GM19395 (cell line): ENCODE measurements around the gene LRPAP1.

Experiments
- ATAC-seq: cut with Tn5 transposase; IDR thresholded peaks from one replicate; pipeline ENCODE4 v1.9.1; 2021; ENCODE audit warnings: mild to moderate bottlenecking, moderate library complexity; ENCODE audit not compliant: unreplicated experiment

The LRPAP1 gene

DNA sequence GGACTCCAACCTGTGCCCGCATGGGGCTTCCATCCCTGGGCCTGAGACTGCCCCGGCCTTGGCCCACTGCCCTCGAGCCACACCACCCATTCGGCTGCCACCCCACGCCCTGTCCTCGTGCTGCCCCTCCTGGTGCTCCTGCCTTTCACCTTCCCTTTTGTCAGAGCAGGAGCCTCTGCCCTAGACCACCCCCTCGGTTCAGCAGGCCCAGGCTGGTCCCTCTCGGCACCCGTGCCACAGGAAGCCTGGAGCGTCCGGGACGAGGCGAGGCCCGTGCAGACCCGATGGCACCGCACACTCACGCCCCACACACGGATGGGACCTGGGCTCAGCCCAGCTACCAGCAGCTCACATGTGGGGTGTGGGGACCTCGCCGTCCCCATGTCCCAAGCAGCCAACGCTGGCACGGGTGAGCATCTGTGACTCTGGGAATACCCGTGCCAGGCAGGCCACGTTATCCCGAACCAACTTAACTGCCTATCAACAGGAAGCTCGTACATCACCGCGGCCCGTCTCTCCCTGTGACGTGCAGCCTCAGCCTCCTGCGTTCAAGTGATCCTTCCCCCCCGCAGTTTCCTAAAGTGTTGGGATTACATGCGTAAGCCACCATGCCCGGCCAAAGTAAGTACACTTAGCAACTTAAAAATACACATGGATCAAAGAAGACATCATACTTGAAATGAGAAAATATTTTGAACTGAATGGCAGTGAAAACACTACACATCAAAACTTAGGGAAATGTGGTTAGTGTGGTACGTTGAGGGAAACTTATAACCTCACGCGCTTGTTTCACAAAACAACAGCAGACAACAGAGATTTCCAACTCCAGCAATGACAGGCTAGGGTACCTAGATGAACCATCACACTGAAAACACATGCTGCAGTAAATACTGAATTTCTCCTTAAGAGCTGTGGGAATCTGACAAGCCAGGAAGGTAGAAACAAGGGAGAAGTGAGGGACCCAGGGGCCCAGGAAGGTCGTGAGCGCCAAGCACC, 29.0 kb downstream of the LRPAP1 start:
- ATAC-seq: no peak

DNA sequence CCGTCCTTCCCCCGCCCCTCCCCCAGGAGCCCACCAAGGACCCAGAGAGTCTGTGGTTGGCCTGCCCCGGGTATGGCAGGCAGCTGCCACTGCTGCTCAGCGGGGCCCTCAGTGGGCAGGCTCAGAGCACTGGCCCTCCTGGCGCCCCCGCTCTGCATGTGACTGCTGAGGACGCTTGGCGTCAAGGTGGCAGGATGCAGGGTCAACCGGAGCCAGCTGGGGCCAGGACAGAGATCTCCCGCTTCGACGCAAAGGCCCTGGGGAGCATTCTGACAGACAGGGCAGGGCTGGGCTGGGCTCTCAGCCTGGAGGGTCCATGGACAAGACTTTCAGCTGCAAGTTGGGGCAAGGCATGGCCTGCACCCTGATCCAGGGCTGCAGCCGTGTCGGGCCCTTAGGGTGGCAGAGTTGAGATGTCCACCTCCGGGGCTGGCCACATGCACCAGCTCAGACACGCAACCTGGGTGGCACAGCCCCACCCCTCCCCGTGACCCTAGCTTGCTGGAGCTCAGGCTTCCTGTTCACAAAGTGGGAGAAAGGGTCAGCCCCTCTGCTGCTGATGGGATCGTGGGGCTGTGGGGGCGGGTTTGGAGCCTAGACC, 30.3 kb downstream of the LRPAP1 start:
- ATAC-seq: no peak

DNA sequence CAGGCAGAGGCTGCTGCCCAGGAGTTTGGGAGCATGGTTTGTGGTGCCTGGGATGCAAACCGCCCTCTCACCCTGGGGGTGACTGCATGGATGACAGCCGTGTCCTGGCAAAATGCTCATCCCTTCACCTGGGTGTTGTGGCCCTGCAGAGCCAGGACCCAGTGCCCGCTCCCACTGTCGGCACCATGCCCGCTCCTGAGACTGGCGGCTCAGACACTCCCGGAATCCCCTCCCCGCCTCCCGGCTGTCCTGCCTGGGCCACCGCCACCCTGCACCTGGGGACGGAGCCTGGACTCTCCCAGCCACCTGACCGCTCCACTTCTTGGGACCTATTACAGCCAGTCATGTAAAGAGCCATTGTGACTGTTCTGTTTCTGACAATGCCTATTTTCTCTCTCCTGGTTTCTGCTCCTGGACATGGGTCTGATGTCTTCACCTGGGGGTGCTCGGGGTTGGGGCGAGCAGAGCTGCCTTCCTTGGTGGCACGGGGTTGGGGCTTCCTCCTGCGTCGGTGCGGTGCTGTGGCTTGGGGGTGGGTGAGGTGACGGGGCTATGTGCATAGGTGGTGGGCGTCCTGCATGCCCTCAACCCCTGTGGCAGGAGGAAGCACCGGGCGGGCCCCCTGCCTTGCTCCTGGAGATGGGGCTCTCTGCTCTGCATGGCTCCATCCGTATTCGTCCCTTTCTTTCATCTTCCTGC, 30.9 kb downstream of the LRPAP1 start:
- ATAC-seq: no peak

DNA sequence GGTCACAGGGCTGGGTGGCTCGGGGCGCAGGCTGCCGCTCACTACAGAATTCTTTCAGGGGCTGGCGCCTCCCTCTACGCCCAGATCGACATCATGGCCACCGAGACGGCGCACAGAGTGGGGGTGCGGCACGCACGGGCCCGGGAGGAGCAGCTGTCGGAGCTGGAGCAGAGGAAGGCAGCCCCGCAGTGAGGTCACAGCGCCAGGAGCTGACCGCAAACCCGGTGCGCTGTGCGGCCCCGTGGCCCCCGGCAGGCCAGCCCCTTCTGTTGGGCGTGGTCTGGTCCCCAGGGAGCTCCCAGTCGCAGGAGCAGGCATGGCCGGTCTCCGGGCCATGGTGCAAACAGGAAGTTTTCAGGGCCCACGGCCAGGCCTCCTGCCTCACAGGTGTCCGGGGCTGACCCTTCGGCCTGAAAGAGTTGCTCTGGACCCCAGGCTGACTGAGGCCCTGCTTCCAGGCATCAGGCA, 31.6 kb downstream of the LRPAP1 start:
- no peak for ATAC-seq

DNA sequence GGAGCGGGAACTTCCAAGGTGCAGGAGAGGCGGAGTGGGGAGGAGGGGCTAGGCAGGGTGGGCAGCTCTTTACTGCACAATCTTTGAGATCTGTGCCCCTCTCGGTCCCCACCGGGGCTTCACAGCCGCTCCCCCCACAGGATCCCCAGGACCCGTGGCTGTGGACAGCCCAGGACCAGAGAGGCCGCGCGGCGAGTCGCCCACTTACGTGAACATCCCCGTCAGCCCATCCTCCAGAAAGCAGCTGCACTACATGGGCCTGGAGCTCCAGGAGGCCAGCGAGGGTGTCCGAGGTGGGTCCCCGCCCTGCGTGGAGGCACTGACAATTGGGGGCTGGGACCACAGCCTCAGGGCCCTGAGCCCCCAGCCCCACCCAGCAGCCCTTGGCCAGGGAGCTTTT, 32.1 kb downstream of the LRPAP1 start:
- ATAC-seq: no peak

DNA sequence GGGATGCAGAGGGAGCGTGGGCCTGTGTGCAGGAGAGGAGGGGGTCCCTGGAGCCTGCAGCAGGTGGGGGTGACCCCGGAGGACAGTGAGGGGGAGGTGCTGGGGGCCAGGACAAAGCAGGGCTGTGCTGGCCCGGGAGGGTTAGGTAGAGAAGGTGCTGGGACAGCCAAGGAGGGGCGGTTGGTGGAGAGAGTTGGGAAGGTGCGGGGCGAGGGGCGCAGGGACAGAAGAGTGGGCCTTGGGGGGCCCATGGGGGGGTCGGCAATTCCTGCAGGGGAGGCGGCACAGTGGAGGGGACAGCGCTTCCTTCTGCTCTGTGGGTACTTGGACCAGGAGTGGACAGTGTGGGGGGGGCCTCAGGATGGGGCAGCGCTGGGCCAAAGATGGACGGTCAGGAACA, 32.5 kb downstream of the LRPAP1 start:
- no peak for ATAC-seq

DNA sequence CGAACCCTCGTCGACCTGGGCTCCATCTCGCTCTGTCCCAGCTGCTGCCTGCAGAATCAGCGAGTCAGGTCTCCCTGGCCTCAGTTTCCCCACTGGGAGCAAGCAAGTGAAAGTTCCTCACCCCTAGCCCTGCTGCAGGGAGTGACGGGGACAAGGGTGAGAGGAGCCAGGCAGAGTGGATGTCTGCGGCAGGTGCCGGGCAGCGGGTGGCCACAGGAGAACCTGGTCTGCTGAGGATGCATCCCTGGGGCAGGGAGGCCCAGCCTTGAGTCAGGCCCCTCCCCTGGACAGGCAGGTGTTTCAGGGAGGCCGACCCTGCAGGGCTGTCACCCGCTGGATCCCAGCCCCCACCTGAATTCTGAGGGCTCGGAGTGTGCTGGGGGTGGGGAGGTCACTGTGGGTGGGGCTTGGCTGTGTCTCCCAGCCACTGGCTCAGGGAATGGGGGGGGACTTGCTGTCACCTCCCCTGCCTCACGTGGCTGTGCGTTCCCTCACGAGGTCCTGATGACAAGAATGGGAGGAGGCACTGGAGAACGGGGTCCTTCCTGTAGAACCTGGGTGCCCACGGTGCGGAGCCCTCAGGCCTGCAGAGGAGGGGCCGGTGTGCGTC, 33.2 kb downstream of the LRPAP1 start:
- no peak for ATAC-seq

DNA sequence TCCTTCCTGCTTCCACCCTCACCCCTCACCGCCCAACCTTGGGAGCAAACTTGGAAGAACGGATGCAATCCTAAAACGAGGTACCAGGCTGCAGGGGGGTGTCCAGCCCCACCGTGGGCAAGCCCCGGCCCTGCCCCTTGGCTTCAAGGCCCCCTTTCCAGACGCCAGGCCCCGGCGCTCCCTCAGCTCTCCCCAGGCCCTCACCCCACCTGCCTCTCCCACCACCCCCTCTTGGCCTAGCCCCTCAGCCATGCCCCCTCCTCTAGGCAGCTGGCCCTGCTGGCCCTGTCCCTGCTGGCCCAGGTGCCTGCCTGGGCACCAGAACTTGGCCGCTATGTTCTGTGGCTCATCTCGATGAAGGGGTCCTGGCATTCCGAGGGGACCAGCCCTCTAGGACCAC, 33.8 kb downstream of the LRPAP1 start:
- no peak for ATAC-seq

DNA sequence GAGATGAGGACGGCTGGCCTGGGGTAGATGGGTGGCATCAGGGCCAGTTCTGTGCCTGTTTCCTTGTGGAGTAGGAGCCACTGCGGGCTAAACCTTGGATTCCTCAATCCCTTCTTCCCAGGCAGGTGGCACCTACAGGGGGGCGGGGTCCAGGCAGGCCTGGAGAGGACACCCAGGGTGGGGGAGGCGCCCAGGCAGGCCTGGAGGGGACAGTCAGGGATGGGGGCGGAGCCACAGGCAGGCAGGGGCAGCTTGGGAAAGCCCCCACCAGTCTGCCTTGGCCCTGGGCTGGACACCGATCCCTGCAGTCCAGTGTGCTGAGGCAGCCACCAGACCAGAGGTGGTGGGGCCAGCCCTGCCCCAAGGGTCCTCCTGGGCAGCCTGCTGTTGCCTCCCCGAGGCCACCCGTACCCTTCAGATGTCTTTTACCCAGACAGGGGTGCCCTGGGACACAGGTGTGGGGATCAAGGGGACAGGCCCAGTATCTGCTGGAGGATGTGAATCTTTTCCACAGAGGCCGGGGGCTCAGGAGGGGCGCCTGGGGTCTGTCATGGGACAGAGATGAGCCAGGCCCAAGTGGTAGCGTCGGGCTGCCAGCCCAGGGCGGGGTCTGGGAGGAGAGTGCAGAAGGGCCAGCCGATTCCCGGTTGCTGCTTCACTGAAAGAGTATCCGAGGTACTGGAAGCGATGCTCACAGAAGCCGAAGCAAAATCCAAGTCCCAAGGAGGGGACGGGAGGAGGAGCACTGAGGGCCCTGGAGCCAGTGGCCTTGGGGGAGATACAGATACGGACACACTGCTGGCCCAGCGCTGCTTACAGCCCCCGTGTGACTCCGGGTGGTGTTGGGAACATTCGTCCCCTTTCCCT, 34.5 kb downstream of the LRPAP1 start:
- ATAC-seq: no peak

DNA sequence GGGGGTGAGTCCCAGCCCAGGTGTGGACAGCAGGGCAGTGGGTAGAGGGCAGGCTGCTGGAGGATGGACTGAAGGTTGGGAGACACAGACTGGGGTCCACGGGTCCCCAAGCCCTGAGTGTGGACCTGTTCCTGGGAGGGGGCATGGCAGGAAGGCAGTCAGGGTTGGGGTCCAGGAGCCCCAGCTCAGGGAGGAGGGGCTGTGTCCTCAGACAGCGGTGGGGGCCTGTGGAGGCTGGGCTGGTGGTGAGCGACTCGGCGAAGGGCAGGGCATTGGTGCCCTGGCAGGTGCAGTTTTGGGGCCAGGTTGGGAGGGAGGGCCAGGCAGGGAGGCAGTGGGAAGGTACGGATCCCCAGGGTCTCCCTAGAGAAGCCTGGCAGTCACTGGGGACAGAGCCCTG, 35.1 kb downstream of the LRPAP1 start:
- ATAC-seq: no peak

DNA sequence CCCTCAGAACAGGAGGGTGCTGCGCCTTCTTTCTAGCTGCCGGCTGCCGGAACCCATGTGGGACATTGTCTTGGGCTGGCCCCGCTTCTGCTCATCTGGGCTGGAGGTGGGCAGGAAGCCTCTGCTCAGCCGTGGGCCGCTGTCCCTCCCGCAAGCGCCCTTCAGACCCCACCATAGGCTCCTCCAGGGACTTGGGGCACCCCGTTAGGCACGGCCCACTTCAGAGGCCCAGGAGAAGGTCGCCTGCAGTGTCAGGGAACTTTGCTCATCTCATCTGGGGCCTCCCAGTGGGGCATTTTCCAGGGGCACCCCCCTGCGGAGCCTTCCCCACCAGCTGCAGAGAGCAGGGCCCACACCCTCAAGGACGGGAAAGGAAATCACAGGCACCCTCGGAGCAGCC, 36.2 kb downstream of the LRPAP1 start:
- ATAC-seq: no peak

DNA sequence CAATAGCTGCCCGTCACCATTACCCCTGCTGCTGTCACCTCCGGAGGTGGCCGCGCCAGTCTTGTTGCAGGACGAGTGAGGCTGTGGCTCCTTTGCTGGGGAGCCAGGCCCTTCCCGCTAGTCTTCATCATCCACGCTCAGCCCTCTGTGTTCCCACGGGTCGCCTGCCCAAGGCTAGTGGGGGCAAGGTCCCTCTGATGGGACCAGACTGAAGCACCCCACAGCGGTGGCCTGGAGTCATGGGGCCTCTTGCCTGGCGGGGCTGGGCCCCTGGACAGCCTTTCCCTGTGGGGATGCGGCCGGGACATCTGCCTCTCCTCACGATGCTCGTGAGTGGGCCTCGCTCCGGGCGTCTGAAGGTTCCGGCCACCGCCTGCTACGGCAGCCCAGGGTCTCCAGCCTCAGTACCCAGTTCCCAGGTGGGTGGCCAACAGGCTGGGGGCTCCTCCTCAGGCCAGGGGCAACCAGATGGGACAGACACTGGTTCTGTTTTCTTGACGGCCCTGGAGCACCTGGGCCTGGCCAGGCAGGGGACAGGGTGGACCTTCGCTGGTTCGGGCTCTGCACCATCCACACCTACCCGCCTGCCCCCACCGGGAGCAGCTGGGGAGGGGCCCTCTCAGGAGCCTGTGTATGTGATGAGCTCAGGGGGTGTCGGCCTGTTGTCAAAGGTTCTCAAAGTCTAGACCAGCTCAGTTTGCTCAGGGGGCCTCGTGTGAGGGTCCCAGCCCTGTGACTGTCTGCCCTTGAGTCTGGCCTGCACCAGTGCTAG, 36.8 kb downstream of the LRPAP1 start:
- ATAC-seq: no peak

DNA sequence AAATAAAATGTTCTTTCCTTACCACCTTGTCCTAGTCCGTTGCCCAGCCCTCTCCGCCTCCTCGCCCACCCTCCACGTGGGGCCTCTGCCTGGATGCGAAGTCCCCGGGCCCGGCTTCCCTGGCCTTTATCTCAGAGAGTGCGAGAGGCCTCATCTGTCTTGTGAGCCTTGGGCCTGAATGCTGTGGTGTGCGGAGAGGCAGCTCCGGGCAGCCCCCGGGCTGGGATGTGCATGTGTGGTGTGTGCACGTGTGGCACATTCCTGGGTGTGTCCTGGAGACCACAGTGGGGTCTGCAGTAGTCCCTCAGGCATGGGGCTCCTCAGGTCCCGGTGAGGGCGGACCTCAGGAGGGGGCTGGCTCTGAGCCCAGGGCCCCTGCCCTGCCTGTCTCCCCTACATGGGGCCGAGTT, 37.8 kb downstream of the LRPAP1 start:
- ATAC-seq: no peak

DNA sequence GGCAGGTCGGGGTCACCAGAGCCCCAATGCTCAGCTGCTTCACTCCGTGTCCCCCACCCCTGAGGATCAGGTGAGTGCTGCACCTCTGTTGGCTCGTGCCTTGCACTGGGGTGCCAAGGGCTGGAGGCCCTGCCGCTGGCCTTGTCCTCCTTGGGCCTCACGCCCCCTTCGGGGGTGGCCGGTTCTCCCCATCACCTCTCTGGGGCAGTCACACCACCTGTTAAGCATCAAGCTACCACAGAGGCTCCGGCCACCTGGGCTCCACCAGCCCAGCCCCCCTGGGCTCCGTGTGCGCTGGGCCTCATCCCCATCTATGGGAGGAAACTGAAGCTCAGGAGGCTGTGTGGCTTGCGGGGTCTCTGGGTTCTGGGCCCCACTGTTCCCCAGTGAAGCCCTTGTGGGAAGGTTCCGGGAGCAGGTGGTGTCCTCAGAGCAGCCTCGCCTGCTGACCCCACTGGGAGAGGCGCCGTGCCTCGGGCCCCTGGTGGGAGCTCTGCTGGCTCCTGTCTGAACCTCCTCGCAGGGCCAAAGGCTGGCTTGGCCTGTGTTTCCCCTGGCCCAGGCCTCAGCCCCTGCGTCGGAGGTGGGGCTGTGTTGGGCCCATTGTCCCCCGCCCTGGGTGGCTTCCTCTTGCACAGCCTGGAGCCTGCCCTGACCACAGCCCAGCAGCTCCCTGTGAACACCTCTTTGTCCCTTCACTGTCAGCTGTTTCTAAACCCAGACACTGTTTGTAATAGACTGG, 38.3 kb downstream of the LRPAP1 start:
- no peak for ATAC-seq

DNA sequence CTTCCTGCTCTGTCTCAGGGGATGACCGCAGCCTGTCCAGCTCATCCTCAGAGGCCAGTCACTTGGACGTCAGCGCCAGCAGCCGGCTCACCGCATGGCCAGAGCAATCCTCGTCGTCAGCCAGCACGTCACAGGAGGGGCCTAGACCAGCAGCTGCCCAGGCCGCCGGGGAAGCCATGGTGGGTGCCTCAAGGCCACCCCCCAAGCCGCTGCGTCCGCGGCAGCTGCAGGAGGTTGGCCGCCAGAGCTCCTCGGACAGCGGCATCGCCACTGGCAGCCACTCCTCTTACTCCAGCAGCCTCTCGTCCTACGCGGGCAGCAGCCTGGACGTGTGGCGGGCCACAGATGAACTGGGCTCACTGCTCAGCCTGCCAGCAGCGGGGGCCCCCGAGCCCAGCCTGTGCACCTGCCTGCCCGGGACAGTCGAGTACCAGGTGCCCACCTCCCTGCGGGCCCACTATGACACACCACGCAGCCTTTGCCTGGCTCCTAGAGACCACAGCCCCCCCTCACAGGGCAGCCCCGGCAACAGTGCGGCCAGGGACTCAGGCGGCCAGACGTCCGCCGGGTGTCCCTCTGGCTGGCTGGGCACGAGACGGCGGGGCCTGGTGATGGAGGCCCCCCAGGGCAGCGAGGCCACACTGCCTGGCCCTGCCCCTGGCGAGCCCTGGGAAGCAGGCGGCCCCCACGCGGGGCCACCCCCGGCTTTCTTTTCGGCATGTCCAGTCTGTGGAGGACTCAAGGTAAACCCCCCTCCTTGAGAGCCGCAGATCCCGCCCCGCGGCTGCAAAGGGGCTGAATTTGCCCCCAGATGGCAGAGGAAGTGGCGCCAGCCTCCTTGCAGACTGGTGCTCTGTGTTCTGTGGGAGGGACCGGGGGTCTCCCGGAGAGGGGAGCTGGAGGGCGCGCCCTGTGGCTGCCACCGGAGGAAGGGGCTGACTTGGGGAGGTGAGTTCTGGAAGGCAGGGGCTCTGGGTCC, 39.2 kb downstream of the LRPAP1 start:
- no peak for ATAC-seq

DNA sequence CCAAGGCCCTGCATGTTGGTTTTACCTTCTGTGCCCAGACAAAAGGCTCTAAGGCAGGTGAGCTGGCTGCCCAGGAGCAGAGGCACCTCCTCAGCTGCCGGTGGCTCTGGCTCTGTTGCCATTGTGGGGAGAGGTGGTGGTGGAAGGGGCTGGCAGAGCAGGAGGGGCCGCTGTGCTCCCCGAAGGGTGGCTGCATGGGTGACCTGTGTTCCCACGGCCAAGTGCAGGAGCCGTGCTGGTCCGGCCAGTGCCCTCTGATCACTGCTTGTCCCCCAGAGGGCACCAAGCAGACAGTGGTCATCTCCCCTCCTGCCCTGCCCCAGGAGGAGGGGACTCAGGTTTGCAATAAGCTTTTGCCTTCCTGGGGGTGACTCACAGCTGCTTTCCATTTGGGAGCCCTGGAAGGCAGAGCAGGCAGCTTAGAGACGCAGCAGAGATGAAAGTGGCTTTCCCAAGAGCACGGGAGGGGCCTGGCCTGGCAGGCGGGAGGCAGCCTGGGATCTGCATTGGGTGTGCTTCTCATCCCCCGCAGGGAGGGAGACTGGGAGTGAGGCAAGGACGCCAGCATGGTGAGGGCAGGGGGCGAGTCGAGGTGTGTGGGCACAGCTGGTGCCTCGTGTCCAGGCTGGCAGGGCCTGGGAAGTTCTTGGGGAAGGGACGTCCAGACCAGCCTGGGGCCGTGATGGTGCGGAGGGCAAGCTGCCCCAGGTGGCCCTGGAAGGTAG, 40.4 kb downstream of the LRPAP1 start:
- ATAC-seq: no peak

DNA sequence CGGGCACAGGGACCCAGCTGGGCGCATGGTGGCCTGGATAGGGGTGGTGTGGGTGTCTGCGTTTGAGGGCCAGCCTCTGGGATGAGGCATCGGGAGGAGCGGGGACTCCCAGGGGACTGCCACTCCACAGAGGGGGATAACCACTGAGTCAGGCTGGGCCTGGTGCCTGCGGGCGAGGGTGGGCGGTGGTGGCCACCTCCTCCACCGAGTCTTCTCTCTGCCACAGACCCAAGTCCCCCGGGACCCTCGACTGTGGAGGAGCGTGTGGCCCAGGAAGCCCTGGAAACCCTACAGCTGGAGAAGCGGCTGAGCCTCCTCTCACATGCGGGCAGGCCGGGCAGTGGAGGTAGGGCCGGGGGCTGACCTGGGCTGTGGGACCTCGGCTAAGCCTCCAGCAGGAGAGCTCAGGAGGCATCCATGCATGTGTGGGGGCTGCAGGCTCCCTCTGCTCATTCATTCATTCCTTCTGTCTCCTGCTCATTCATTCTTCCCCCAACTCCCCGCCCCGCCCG, 42.7 kb downstream of the LRPAP1 start:
- no peak for ATAC-seq
